ENCODE measurements around the gene ARMC9. TPM values are rescaled to one million over a fixed set of nuclear protein-coding genes. Genes with fewer than 3 reads are reported as not detected.

ARMC9 gene
- total RNA-seq, 1 experiment from 2014 or later, result 16.4 TPM

DNA sequence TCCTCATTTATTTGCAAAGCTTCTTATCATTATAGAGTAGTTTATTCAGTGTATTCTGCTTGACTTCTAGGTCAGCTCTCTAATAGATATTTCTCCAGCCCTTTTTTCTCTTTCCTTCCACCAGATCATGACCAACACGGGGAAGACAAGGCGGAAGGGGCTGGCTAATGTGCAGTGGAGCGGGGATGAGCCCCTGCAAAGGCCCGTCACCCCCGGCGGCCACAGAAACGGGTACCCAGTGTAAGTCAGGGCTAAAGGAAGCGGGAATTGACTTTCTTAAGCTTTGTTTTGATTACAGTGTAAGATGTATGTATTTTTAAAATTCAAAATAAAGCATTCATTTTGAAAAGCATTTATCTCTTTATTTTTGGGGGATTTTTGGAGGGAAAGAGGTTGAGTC lies 146.4 kb downstream of the ARMC9 start:
- intact Hi-C loops (cut with micrococcal nuclease), result no loop called here
- ATAC-seq, result no peak
- ChIA-PET POLR2A (no interaction called here), CTCF (no interaction called here), RAD21 (ENCODE audit: low non-redundant PET in 1 of 2, low total read pairs in 2 of 2, uncharacterized antibody in 2 of 2, unreplicated experiment in 2 of 2) (no interaction called here)
- BruUV-seq (replicated peaks), result no TSS peak
- no peaks in the 10 kb centered on the region for H4K20me1 ChIP-seq (ENCODE audit: insufficient read depth)
- DNase-seq (ENCODE audit: low read depth, low spot score), result no peak
- no peak overlapping the region for H3K9ac ChIP-seq (ENCODE audit: low read length)
- H3K79me2 ChIP-seq (ENCODE audit: insufficient read depth, low read length), result no peaks in the 10 kb centered on the region
- no peak overlapping the region for H3K27ac ChIP-seq (ENCODE audit: low read depth, low read length)
- no peaks in the 10 kb centered on the region for H3K4me1 ChIP-seq (ENCODE audit: control insufficient read depth in 1 of 2, insufficient read depth in 2 of 2, low read length in 2 of 2)
- H2AFZ ChIP-seq (ENCODE audit: low read depth, low read length, poor library complexity, severe bottlenecking), result no peak overlapping the region
- no peak overlapping the region for H3K4me3 ChIP-seq (replicated peaks in 1 of 2; ENCODE audit: low read depth in 1 of 2, low read length in 2 of 2)
- H3K9me2 ChIP-seq (ENCODE audit: insufficient read depth), result no peaks in the 10 kb centered on the region; the same call in 1 of the 2 replicates
- H3K27me3 ChIP-seq (ENCODE audit: insufficient read depth, low read length), result no peaks in the 10 kb centered on the region
- no peaks in the 10 kb centered on the region for H3K36me3 ChIP-seq (ENCODE audit: control insufficient read depth in 1 of 2, insufficient read depth in 2 of 2, low read length in 2 of 2)
- TF ChIP-seq, protein P1, sequence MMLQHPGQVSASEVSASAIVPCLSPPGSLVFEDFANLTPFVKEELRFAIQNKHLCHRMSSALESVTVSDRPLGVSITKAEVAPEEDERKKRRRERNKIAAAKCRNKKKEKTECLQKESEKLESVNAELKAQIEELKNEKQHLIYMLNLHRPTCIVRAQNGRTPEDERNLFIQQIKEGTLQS (IDR thresholded peaks at IDR 0.05), result no peak
- TF ChIP-seq YY1 (IDR thresholded peaks at IDR 0.05; ENCODE audit: extremely low read depth, insufficient replicate concordance, low read depth, low read length) (no peak), POLR2AphosphoS5 (IDR thresholded peaks at IDR 0.05; ENCODE audit: low read depth, low read length) (no peak)
- TF ChIP-seq, protein P2, sequence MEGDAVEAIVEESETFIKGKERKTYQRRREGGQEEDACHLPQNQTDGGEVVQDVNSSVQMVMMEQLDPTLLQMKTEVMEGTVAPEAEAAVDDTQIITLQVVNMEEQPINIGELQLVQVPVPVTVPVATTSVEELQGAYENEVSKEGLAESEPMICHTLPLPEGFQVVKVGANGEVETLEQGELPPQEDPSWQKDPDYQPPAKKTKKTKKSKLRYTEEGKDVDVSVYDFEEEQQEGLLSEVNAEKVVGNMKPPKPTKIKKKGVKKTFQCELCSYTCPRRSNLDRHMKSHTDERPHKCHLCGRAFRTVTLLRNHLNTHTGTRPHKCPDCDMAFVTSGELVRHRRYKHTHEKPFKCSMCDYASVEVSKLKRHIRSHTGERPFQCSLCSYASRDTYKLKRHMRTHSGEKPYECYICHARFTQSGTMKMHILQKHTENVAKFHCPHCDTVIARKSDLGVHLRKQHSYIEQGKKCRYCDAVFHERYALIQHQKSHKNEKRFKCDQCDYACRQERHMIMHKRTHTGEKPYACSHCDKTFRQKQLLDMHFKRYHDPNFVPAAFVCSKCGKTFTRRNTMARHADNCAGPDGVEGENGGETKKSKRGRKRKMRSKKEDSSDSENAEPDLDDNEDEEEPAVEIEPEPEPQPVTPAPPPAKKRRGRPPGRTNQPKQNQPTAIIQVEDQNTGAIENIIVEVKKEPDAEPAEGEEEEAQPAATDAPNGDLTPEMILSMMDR (IDR thresholded peaks at IDR 0.05 in 2 of 3, conservative IDR thresholded peaks at IDR 0.05 in 1 of 3; ENCODE audit: borderline replicate concordance in 1 of 3, insufficient read depth in 1 of 3, low read depth in 2 of 3, low read length in 2 of 3), result no peak
- no peak overlapping the region for H3K4me2 ChIP-seq (ENCODE audit: low read length)
- no peaks in the 10 kb centered on the region for H3K9me3 ChIP-seq (ENCODE audit: control insufficient read depth in 1 of 2, insufficient read depth in 1 of 2, low read depth in 1 of 2, low read length in 2 of 2)

DNA sequence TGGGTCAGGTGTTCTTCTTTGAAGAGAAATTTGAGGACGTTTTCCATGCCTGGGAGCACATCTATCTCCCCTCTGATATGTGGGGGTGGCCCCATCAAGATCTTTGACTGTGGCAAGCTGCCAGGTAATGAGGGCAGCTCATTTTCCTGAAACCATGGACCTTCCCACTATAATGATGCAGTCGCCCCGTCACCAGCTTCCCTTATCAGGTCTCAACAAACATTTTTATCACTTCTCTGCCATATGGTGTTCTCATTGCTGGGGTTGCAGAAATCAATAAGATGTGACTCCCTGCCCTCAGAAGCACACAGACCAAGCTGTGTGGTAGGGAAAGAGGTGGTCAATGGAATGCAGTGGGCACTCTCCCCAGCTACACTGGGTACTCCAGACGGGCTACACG lies 148.7 kb downstream of the ARMC9 start:
- ChIA-PET RAD21 (ENCODE audit: low non-redundant PET in 1 of 2, low total read pairs in 2 of 2, uncharacterized antibody in 2 of 2, unreplicated experiment in 2 of 2) (no interaction called here), CTCF (no interaction called here), POLR2A (no interaction called here)
- no peaks in the 10 kb centered on the region for H4K20me1 ChIP-seq (ENCODE audit: insufficient read depth)
- DNase-seq (ENCODE audit: low read depth, low spot score) (no peak), ATAC-seq (no peak)
- H3K79me2 ChIP-seq (ENCODE audit: insufficient read depth, low read length), result no peaks in the 10 kb centered on the region
- no peak overlapping the region for H2AFZ ChIP-seq (ENCODE audit: low read depth, low read length, poor library complexity, severe bottlenecking)
- no TSS peak for BruUV-seq (replicated peaks)
- no peaks in the 10 kb centered on the region for H3K4me1 ChIP-seq (ENCODE audit: control insufficient read depth in 1 of 2, insufficient read depth in 2 of 2, low read length in 2 of 2)
- no peaks in the 10 kb centered on the region for H3K9me3 ChIP-seq (ENCODE audit: control insufficient read depth in 1 of 2, insufficient read depth in 1 of 2, low read depth in 1 of 2, low read length in 2 of 2)
- no peak overlapping the region for H3K4me2 ChIP-seq (ENCODE audit: low read length)
- no peaks in the 10 kb centered on the region for H3K36me3 ChIP-seq (ENCODE audit: control insufficient read depth in 1 of 2, insufficient read depth in 2 of 2, low read length in 2 of 2)
- H3K9me2 ChIP-seq (ENCODE audit: insufficient read depth), result no peaks in the 10 kb centered on the region; the same call in 1 of the 2 replicates
- no peak overlapping the region for H3K4me3 ChIP-seq (replicated peaks in 1 of 2; ENCODE audit: low read depth in 1 of 2, low read length in 2 of 2)
- no peak overlapping the region for H3K27ac ChIP-seq (ENCODE audit: low read depth, low read length)
- H3K9ac ChIP-seq (ENCODE audit: low read length), result no peak overlapping the region
- intact Hi-C loops (cut with micrococcal nuclease), result no loop called here
- TF ChIP-seq POLR2AphosphoS5 (IDR thresholded peaks at IDR 0.05; ENCODE audit: low read depth, low read length), result no peak
- TF ChIP-seq ELF1 (IDR thresholded peaks at IDR 0.05; ENCODE audit: borderline replicate concordance, low read depth), result no peak
- no peak for TF ChIP-seq CEBPB (IDR thresholded peaks at IDR 0.05; ENCODE audit: low read depth)
- TF ChIP-seq CBX3 (IDR thresholded peaks at IDR 0.05; ENCODE audit: low read depth), result no peak
- TF ChIP-seq EZH2 (IDR thresholded peaks at IDR 0.05), result no peak
- TF ChIP-seq TCF7L2 (IDR thresholded peaks at IDR 0.05; ENCODE audit: borderline replicate concordance, extremely low read depth, insufficient read depth, insufficient read length), result no peak
- TF ChIP-seq EZH2phosphoT487 (IDR thresholded peaks at IDR 0.05; ENCODE audit: borderline replicate concordance), result no peak
- TF ChIP-seq, protein P3, sequence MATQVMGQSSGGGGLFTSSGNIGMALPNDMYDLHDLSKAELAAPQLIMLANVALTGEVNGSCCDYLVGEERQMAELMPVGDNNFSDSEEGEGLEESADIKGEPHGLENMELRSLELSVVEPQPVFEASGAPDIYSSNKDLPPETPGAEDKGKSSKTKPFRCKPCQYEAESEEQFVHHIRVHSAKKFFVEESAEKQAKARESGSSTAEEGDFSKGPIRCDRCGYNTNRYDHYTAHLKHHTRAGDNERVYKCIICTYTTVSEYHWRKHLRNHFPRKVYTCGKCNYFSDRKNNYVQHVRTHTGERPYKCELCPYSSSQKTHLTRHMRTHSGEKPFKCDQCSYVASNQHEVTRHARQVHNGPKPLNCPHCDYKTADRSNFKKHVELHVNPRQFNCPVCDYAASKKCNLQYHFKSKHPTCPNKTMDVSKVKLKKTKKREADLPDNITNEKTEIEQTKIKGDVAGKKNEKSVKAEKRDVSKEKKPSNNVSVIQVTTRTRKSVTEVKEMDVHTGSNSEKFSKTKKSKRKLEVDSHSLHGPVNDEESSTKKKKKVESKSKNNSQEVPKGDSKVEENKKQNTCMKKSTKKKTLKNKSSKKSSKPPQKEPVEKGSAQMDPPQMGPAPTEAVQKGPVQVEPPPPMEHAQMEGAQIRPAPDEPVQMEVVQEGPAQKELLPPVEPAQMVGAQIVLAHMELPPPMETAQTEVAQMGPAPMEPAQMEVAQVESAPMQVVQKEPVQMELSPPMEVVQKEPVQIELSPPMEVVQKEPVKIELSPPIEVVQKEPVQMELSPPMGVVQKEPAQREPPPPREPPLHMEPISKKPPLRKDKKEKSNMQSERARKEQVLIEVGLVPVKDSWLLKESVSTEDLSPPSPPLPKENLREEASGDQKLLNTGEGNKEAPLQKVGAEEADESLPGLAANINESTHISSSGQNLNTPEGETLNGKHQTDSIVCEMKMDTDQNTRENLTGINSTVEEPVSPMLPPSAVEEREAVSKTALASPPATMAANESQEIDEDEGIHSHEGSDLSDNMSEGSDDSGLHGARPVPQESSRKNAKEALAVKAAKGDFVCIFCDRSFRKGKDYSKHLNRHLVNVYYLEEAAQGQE (IDR thresholded peaks at IDR 0.05; ENCODE audit: low read depth), result no peak
- no peak for TF ChIP-seq POLR2A (IDR thresholded peaks at IDR 0.05; ENCODE audit: borderline replicate concordance, extremely low read depth, insufficient read depth, insufficient read length)
- no peak for TF ChIP-seq YY1 (IDR thresholded peaks at IDR 0.05; ENCODE audit: extremely low read depth, insufficient replicate concordance, low read depth, low read length)
- H3K27me3 ChIP-seq (ENCODE audit: insufficient read depth, low read length), result no peaks in the 10 kb centered on the region
